HG03280 (cell line): Measurements from ENCODE around the gene MET.
"Not testable (repeated sequence)": the region's sequence is repeated elsewhere in the genome, so short reads cannot be mapped to it uniquely, and the experiment has no call there.

Source experiments
- ATAC-seq: cut with Tn5 transposase; IDR thresholded peaks from one replicate; pipeline ENCODE4 v1.9.1; 2021; ENCODE audit warnings: mild to moderate bottlenecking, moderate library complexity; ENCODE audit not compliant: unreplicated experiment

The MET gene

DNA sequence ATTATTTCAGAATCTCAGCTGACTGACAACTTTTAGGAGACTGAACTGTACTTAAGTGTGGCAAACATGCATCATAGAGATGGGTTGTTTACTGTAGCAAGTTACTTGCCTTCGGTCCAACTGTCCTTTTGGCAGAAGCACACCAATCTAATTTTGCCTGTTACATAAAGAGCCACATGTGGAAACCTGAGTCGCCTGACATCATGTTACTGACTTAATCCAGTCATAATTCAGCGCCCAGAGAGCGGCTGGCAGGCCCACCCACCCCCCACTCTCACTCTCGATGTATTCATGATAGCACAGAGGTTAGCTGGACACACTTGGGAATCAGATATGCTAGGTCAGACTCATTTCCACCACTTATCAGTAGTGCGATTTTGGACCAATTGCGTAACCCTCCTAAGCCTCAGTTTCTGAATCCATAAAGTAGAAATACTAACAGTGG, 133.1 kb downstream of the MET start:
- no peak for ATAC-seq

DNA sequence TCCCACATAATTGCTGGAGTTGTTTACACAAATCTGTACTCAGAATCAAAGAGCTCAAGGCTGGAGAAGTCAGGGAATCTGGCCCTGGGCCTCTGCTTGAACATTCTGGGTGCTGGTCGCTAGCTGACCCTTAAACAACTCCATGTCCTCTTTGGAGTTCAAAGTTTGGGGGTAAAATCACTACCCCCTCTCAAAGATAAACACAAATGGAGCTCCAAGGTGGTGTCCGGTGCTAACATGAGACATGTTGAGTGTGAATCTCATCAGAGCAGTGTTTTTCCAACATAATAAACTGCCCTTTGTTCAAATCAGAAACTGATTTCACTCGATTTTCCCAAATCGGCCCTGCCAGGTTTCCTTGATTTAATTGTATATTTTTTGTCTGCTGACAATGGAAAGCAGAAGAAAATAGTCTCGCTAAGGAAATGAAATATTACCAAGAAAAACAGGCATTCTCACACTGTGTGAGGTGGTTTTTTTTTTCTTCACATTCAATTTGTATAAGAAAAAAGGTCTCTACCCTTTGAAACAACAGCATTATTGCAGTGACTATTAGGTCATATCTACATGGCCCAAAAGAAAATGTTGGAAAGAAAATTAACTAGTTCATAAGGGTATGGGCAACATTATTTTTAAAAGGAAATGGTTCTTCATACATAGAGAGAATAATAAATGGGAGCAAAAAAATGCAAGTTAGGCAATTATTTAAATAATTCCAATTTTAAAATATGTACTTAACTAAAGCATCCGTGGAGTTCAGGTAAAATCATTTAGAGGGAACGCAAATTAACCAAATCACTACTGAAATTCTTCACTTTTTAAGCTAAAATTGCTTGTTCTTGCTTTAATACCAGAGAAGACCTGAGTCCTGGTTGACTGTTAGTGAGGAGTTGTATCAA, 134.3 kb downstream of the MET start:
- ATAC-seq = no peak

- ATAC-seq = no peak
Observed at GRCh38 chr7:116807011-116807560, 135.1 kb downstream of the MET start.

DNA sequence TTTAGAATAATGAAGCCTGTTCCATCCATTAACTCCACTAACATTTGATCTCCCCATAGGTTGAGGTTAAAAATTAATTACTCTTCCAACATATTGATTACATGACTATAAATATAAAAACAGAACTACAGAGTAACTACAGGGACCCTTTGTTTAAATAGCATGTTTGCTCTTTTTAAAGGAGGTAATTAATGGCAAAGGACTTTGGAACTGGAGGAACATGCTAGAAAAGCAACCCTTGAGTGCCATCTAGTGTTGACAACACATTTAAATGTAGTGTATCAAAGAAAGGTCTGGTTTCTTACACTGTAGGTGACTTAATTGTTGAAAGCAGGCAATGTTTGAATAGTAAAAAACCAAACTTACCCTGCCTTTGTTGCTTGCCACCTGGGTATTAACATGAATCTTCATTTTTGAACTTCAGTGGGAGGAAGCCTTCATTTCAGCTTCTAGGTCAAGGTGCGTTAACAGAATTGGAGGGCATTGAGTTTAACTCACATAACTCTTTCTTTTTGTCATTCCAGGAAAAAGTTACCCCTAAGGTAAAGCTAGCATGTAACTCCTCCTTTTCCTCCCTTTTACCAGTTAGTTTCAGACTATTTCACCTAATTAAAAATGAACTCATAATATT, 137.8 kb downstream of the MET start:
- ATAC-seq = no peak

- no peak for ATAC-seq
Observed at GRCh38 chr7:116810267-116811116, 138.5 kb downstream of the MET start.

- ATAC-seq = no peak
Observed at GRCh38 chr7:116811768-116812167, 139.8 kb downstream of the MET start.

- ATAC-seq = no peak
Observed at GRCh38 chr7:116812860-116813259, 140.9 kb downstream of the MET start.

DNA sequence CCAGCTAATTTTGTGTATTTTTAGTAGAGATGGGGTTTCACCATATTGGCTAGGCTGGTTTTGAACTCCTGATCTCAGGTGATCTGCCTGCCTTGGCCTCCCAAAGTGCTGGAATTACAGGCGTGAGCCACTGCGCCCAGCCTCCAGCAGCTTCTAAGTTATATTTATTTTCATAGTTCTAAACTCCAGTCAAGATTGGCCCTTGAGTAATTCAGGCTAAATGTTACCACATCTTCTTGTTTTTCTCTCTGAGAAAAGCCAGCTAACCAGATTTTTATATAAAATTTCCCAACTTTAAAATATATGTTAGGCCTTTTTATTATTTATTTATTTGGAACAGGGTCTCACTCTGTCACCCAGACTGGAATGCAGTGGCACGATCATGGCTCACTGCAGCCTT, 141.4 kb downstream of the MET start:
- not testable (repeated sequence) for ATAC-seq

DNA sequence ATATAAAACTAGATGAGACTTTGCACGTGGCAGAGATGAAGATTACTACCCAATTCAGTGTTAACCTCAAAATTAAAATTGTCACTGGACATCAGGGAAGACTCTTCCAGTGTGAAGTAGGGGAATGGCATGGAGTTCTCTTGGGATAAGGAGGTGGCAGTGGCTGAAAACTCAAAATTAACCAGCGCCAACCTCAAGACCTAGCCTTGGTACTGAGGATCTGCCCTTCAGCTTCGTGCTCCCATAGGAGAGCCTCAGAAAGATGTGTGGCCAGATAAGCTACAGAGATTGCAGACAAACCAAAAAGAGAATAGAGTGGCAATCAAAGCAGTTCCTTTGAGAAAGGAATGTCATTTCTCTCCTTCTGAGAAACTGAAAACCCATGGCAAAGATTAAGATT, 143.0 kb downstream of the MET start:
- ATAC-seq = no peak

DNA sequence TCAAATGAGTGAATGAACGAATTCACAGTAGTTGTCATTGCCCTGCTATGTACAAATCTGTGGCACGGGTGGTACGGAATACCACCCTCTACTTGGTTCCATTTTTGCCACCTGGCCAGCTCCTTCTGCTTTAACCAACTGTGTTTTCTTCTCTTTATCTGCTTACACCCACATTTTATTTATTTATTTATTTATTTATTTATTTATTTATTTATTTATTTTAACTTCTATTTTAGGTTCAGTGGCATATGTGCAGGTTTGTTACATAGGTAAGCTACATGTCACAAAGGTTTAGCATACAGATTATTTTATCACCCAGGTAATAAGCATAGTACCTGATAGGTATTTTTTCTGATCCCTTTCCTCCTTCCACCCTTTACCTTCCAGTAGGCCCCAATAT, 148.2 kb downstream of the MET start:
- ATAC-seq = no peak

DNA sequence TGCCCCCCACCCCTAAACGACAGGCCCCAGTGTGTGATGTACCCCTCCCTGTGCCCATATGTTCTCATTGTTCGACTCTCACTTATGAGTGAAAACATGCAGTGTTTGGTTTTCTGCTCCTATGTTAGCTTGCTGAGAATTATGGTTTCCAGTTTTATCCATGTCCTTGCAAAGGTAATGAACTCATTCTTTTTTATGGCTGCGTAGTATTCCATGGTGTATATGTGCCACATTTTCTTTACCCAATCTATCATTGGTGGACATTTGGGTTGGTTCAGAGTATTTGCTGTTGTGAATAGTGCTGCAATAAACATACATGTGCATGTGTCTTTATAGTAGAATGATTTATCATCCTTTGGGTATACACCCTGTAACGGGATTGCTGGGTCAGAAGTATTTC, 149.7 kb downstream of the MET start:
- ATAC-seq = not testable (repeated sequence)

GRCh38 chr7:116824449-116824848, 152.5 kb downstream of the MET start:
- ATAC-seq = no peak

- ATAC-seq = no peak
Observed at GRCh38 chr7:116828281-116828680, 156.3 kb downstream of the MET start.

DNA sequence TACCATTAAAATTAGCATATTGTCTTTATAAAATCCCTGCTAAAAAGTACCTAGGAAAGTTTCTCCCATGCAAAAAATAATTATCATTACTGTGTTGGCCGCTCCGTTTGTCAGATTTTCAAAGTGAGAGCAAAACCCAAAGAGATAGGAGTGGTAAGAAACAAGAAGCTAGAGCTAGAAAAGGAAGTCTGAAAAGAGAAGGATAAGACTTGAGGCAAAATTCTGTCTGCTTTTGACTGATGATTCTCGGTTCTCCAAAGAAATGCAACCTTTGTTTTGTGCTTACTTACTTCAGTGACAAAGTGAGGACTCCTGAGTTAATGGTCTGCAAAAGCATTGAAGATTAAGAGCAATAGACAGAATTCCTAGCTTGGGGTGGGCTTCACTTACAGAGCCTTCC, 157.0 kb downstream of the MET start:
- ATAC-seq = no peak

DNA sequence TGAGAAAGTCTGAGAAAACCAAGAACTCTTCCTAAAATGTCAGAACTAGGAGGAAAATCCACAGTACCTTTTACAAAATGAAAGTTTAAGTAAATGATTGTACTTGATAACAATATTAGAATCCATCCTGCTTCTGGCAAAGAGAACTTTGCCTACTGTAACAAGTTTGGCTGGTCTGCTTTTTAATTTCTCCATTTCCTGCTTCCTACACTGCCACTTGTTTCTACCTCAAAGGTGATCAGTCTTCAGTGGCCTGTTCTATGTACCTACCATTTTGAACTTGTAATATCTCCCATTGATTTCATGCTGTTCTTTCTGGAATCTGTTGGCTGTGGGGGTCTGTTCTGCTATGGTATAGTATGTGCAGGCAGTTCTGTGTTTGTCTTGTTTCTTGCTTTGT, 157.5 kb downstream of the MET start:
- no peak for ATAC-seq

DNA sequence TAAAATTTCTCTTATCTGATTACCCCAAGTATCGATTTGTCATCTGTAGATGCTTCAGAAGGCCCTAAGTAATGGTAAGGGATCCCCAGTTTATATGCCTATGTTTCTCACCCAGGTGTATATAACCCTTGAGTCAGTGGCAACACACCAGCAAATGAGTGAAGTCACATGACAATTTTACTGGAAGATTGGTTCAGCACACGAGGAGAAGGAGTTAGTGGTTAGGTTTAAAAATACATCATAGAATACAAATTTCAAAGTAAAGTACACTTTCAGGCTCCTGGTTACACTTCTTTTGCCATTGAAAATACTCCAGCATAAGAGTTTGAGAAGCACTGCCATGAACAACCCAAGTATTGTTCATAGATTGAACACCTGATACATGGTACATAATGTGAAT, 160.7 kb downstream of the MET start:
- no peak for ATAC-seq

DNA sequence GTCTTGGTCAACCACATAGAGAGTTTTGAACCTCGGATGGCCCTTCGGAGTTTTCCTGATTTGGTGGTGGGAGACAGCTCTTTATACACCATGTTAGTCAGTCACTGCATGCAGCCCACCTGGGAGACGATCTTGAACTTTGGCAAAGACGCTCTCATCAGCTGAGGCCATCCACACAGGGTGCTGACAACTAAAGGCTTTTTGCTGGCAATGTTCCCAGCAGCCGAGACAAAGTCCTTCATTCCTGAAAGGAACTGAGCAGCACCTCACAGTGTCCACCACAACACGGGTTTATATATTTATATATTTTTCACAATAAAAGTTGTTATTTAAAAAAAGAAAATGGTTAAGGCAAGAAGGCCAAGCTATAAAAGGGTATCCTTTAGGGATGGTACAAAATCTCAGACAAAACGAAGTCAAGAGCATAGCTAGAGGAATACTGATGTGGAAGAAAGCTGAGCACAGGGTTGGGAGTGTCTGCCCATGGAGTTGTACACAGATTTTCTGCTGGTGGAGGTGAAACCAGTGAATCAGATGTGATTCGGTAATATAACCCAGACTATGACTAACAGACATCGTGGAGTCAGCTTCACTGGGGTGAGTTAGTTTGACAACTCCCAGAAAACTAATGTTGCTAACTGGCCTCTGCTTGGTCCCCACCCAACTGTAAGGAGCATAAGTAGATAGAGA, 163.0 kb downstream of the MET start:
- no peak for ATAC-seq

DNA sequence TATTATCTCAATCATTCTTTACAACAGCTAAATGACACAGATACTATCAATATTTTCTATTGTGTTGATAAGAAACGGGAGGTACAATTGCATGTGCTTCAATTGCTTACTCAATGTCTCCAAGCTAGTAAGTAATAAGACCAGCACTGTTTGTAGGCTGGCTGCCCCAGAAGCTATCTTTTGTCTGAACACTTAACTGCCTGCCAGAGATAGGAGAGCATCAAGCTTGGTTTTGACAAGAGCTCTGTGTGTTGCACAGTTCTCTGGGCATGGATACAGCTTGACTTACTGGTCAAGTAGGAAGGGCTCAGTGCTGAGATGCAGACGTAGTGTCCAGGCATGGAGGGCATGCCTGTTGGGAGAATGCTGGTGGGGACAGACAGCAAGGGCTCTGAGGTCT, 164.1 kb downstream of the MET start:
- no peak for ATAC-seq

DNA sequence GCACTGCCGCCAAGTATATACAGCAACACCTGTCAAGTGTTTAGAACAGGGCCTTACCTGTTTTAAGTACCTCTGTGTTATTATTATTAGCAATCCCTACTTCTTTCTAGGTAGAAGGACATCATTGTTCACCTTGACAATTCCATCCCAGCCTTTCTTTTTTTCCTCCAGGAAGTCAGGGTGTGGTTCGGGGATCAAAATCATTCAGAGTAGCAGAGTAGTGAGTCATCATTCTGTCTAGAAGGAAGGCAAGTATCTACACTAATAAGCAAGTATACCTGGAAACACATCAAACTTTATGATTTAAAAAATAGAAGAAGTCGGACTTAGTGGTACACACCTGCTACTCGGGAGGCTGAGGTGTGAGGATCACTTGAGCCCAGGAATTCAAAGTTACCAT, 164.9 kb downstream of the MET start:
- no peak for ATAC-seq

- no peak for ATAC-seq
Observed at GRCh38 chr7:116837586-116837985, 165.6 kb downstream of the MET start.

- ATAC-seq = no peak
Observed at GRCh38 chr7:116840256-116840655, 168.3 kb downstream of the MET start.
